Spinal cord (tissue), 10 donors: ENCODE results near the gene PALS1. TPM values are rescaled to one million over a fixed set of nuclear protein-coding genes. Genes with fewer than 3 reads are reported as not detected.
A peak's percentile ranks its signal among the peaks of the same experiment; 100 is the strongest.
"Not testable (repeated sequence)": the region's sequence is repeated elsewhere in the genome, so short reads cannot be mapped to it uniquely, and the experiment has no call there.

Experiments
- DNase-seq, 6 donors: peaks; one replicate each; pipeline versions ENCODE4 v3.0.0 to v3.0.0-alpha.2; 2013 to 2015; ENCODE audit warnings: low spot score in 6 of 6, low read depth in 4 of 6
- H3K27ac ChIP-seq: one replicate; pipeline ENCODE4 v1.5.1; 2013; ENCODE audit warnings: low read depth, low read length, control low read depth
- H3K27me3 ChIP-seq: one replicate; pipeline ENCODE4 v1.6.1; 2013; ENCODE audit warnings: low read length; ENCODE audit not compliant: control insufficient read depth, insufficient read depth
- H3K36me3 ChIP-seq: one replicate; pipeline ENCODE4 v1.6.1; 2013; ENCODE audit warnings: low read length; ENCODE audit not compliant: control insufficient read depth, insufficient read depth
- H3K4me1 ChIP-seq: one replicate; pipeline ENCODE4 v1.6.1; 2013; ENCODE audit warnings: low read length; ENCODE audit not compliant: control insufficient read depth, insufficient read depth
- H3K4me3 ChIP-seq: one replicate; pipeline ENCODE4 v1.5.1; 2013; ENCODE audit warnings: low read depth, low read length, control low read depth
- H3K9me3 ChIP-seq: one replicate; pipeline ENCODE4 v1.6.1; 2013; ENCODE audit warnings: low read length; ENCODE audit not compliant: control insufficient read depth, insufficient read depth
- WGBS: methylation state at CpG from one replicate; pipeline ENCODE4 v1.1.5; 2013; ENCODE audit warnings: missing lambda C conversion rate; ENCODE audit not compliant: insufficient coverage; 5-methylcytosine and 5-hydroxymethylcytosine counted together
- polyA plus RNA-seq, 2 donors: library from polyadenylated mRNA; unstranded; fragments of 120-200 nt; gene quantifications; one replicate each; pipeline ENCODE4 v1.2.1, GENCODE V29; 2013; ENCODE audit not compliant: insufficient read length in 2 of 2
- total RNA-seq, 2 donors: library from RNA; depleted of rRNA in 1 of 2; stranded (reverse); fragments of 120-200 nt in 1 of 2; fragments of >200 nt in 1 of 2; gene quantifications; one replicate each; pipeline versions ENCODE4 v1.2.3 to v1.2.4, GENCODE V29; 2013 to 2014
- donor health status: healthy.

Gene PALS1
- total and polyA plus RNA-seq, 4 donors: 30.0 to 53.8 (median 35.5) TPM

- no peaks in the 10 kb centered on the region for H3K27me3 ChIP-seq
- peak overlapping the region; percentile 80 for H3K27ac ChIP-seq
- peaks cover 5% of the 10 kb centered on the region for H3K4me1 ChIP-seq
- no peaks in the 10 kb centered on the region for H3K9me3 ChIP-seq
- peak in 3 of 6 donors; percentile 26 to 82 (median 82) for DNase-seq
- no peak overlapping the region for H3K4me3 ChIP-seq
- H3K36me3 ChIP-seq: no peaks in the 10 kb centered on the region
- WGBS: 17% methylated on average over 1 of the region's 4 CpGs
Observed at GRCh38 chr14:67269298-67270060, 28.2 kb downstream of the PALS1 start.

- no CpG with 5 or more reads among the region's 3 CpGs for WGBS
Observed at GRCh38 chr14:67270145-67270753, 29.0 kb downstream of the PALS1 start.

GRCh38 chr14:67270933-67271332, 29.7 kb downstream of the PALS1 start:
- Histone ChIP-seq H3K27me3 (no peaks in the 10 kb centered on the region), H3K27ac (peak overlapping the region; percentile 80), H3K9me3 (no peaks in the 10 kb centered on the region), H3K4me1 (peaks cover 5% of the 10 kb centered on the region), H3K36me3 (no peaks in the 10 kb centered on the region), H3K4me3 (no peak overlapping the region)
- no peak for DNase-seq
- WGBS: 100% methylated on average over 1 of the region's 3 CpGs

More at GRCh38 chr14:67270145-67270753, 29.0 kb downstream of the PALS1 start:
- H3K27me3 ChIP-seq: no peaks in the 10 kb centered on the region
- H3K4me1 ChIP-seq: peaks cover 5% of the 10 kb centered on the region
- peak overlapping the region; percentile 80 for H3K27ac ChIP-seq
- no peaks in the 10 kb centered on the region for H3K36me3 ChIP-seq
- no peaks in the 10 kb centered on the region for H3K9me3 ChIP-seq
- DNase-seq: peak in 3 of 6 donors; percentile 11 to 39 (median 39)
- H3K4me3 ChIP-seq: no peak overlapping the region

GRCh38 chr14:67273281-67273680, 32.0 kb downstream of the PALS1 start:
- DNase-seq, H3K36me3 ChIP-seq, H3K4me1 ChIP-seq, H3K9me3 ChIP-seq, H3K27ac ChIP-seq, H3K27me3 ChIP-seq, H3K4me3 ChIP-seq: not testable (repeated sequence)
- whole genome bisulfite sequencing: no CpG with 5 or more reads among the region's 3 CpGs

- H3K27ac ChIP-seq: no peak overlapping the region
Observed at GRCh38 chr14:67276131-67276530, 34.9 kb downstream of the PALS1 start.

GRCh38 chr14:67280506-67280905, 39.3 kb downstream of the PALS1 start:
- H3K9me3 ChIP-seq: no peaks in the 10 kb centered on the region
- WGBS: 100% methylated on average over 2 of the region's 2 CpGs
- no peaks in the 10 kb centered on the region for H3K27me3 ChIP-seq
- H3K27ac ChIP-seq: no peak overlapping the region
- H3K36me3 ChIP-seq: no peaks in the 10 kb centered on the region
- no peak for DNase-seq
- H3K4me3 ChIP-seq: no peak overlapping the region
- H3K4me1 ChIP-seq: no peaks in the 10 kb centered on the region

More at GRCh38 chr14:67276131-67276530, 34.9 kb downstream of the PALS1 start:
- H3K4me1 ChIP-seq: peaks cover 5% of the 10 kb centered on the region
- no peaks in the 10 kb centered on the region for H3K36me3 ChIP-seq
- DNase-seq: no peak
- H3K9me3 ChIP-seq: no peaks in the 10 kb centered on the region
- no peaks in the 10 kb centered on the region for H3K27me3 ChIP-seq
- no peak overlapping the region for H3K4me3 ChIP-seq

- WGBS: no CpG with 5 or more reads among the region's 2 CpGs
- no peaks in the 10 kb centered on the region for H3K9me3 ChIP-seq
- no peak overlapping the region for H3K27ac ChIP-seq
- H3K4me1 ChIP-seq: no peaks in the 10 kb centered on the region
- peak in 3 of 6 donors; percentile 42 to 91 (median 76) for DNase-seq
- H3K27me3 ChIP-seq: no peaks in the 10 kb centered on the region
- no peak overlapping the region for H3K4me3 ChIP-seq
- peaks cover 3% of the 10 kb centered on the region for H3K36me3 ChIP-seq
Observed at GRCh38 chr14:67285876-67286452, 44.7 kb downstream of the PALS1 start.

Other genes with a start within 250 kb of the PALS1 start
- gene GARIN2, start 52.0 kb upstream of the PALS1 start, total RNA-seq: under 1 TPM; 0.39 to 0.59 TPM
- gene GARIN2, start 52.0 kb upstream of the PALS1 start, polyA plus RNA-seq: 1 to 10 TPM; 1.1 to 1.5 TPM
- 100 to 1,000 TPM; 141 to 187 TPM for gene ATP6V1D, start 118.4 kb downstream of the PALS1 start, total RNA-seq
- 100 to 1,000 TPM; 191 to 207 TPM for gene ATP6V1D, start 118.4 kb downstream of the PALS1 start, polyA plus RNA-seq
- 10 to 100 TPM; 93.1 to 98.5 TPM for gene EIF2S1, start 118.9 kb downstream of the PALS1 start, total RNA-seq
- gene EIF2S1, start 118.9 kb downstream of the PALS1 start, polyA plus RNA-seq: 10 to 100 TPM; 79.9 to 91.8 TPM
- gene PLEK2, start 170.7 kb downstream of the PALS1 start, total RNA-seq: 1 to 10 TPM in 1 of 2 donors, under 1 TPM in 1; 0.77 to 1.6 TPM
- 1 to 10 TPM in 1 of 2 donors, not detected in 1; 1.0 TPM for gene PLEK2, start 170.7 kb downstream of the PALS1 start, polyA plus RNA-seq
- gene TMEM229B, start 247.3 kb downstream of the PALS1 start, total RNA-seq: 10 to 100 TPM; 13.9 to 26.9 TPM
- gene TMEM229B, start 247.3 kb downstream of the PALS1 start, polyA plus RNA-seq: 10 to 100 TPM; 54.6 to 56.0 TPM